Vagina (tissue), 2 donors: ENCODE data around the gene EPB42. TPM values are rescaled to one million over a fixed set of nuclear protein-coding genes. Genes with fewer than 3 reads are reported as not detected.

Source experiments
- DNase-seq, 2 donors: peaks; one replicate each; pipeline ENCODE4 v3.0.0-alpha.2; 2017; ENCODE audit errors: extremely low spot score in 2 of 2
- H3K27ac ChIP-seq: fragments of 200-600 bp; sonication (generic); one replicate; pipeline ENCODE4 v1.5.1; 2019
- H3K27me3 ChIP-seq: fragments of 200-600 bp; sonication (generic); one replicate; pipeline ENCODE4 v1.5.1; 2019
- H3K36me3 ChIP-seq, 2 donors: fragments of 200-600 bp; sonication (generic); one replicate each; pipeline ENCODE4 v1.5.1; 2017 to 2019
- H3K4me1 ChIP-seq: fragments of 200-600 bp; sonication (generic); one replicate; pipeline ENCODE4 v1.5.1; 2019
- H3K4me3 ChIP-seq, 2 donors: fragments of 200-600 bp; sonication (generic); 1 replicate in 1 of 2; 2 replicates in 1 of 2; pipeline ENCODE4 v1.5.1; 2016 to 2019
- H3K9me3 ChIP-seq: fragments of 200-600 bp; sonication (generic); one replicate; pipeline ENCODE4 v1.5.1; 2019
- CTCF ChIP-seq, 3 experiments: fragments of 450-650 bp in 2 of 3; fragments of 200-600 bp in 1 of 3; sonication (generic) in 1 of 3; IDR thresholded peaks; one replicate each; pipeline ENCODE4 v1.5.1; 2017 to 2019; ENCODE audit warnings: antibody characterized with exemption in 3 of 3, mild to moderate bottlenecking in 2 of 3, moderate library complexity in 2 of 3
- POLR2A ChIP-seq, 2 donors: fragments of 450-650 bp; IDR thresholded peaks; one replicate each; pipeline ENCODE4 v1.6.1; 2017; ENCODE audit warnings: antibody characterized with exemption in 2 of 2, mild to moderate bottlenecking in 2 of 2, moderate library complexity in 2 of 2
- POLR2AphosphoS5 ChIP-seq, 2 donors: sonication (generic); formaldehyde crosslinking; IDR thresholded peaks; one replicate each; pipeline ENCODE4 v1.9.0; 2017; ENCODE audit warnings: antibody characterized with exemption in 2 of 2, mild to moderate bottlenecking in 2 of 2, low read depth in 1 of 2; ENCODE audit not compliant: insufficient read depth in 1 of 2
- intact Hi-C: fragments of 100-400 bp; cut with DNase I; formaldehyde crosslinking; loops from one replicate; pipeline ENCODE4 v1.15.1; 2023
- total RNA-seq: library from RNA; depleted of rRNA; stranded (reverse); fragments of >200 nt; gene quantifications from one replicate; pipeline ENCODE4 v1.2.3, GENCODE V29; 2016

EPB42 gene
- total RNA-seq, 1 donor from 2014 or later: not detected

GRCh38 chr15:43212951-43213350 is 7.9 kb downstream of the EPB42 start:
- TF ChIP-seq POLR2AphosphoS5 (IDR thresholded peaks at IDR 0.05; ENCODE audit: insufficient read depth in 1 of 2, low read depth in 1 of 2) (no peak), POLR2A (IDR thresholded peaks at IDR 0.05) (no peak), CTCF (IDR thresholded peaks at IDR 0.05) (no peak)
- Histone ChIP-seq H3K4me3 (no peak overlapping the region), H3K27ac (no peak overlapping the region), H3K36me3 (no peaks in the 10 kb centered on the region), H3K27me3 (no peaks in the 10 kb centered on the region), H3K9me3 (no peaks in the 10 kb centered on the region), H3K4me1 (no peaks in the 10 kb centered on the region)
- no peak for DNase-seq
- intact Hi-C loops: no loop called here

GRCh38 chr15:43212299-43212698 is 8.5 kb downstream of the EPB42 start:
- Histone ChIP-seq H3K27me3 (no peaks in the 10 kb centered on the region), H3K4me3 (no peak overlapping the region), H3K36me3 (no peaks in the 10 kb centered on the region), H3K9me3 (no peaks in the 10 kb centered on the region), H3K27ac (no peak overlapping the region), H3K4me1 (no peaks in the 10 kb centered on the region)
- TF ChIP-seq POLR2AphosphoS5 (IDR thresholded peaks at IDR 0.05; ENCODE audit: insufficient read depth in 1 of 2, low read depth in 1 of 2): no peak
- TF ChIP-seq CTCF (IDR thresholded peaks at IDR 0.05): no peak
- no peak for TF ChIP-seq POLR2A (IDR thresholded peaks at IDR 0.05)
- DNase-seq: no peak
- intact Hi-C loops: no loop called here

- Histone ChIP-seq H3K36me3 (no peaks in the 10 kb centered on the region), H3K4me1 (no peaks in the 10 kb centered on the region), H3K27ac (no peak overlapping the region), H3K9me3 (no peaks in the 10 kb centered on the region), H3K4me3 (no peak overlapping the region), H3K27me3 (no peaks in the 10 kb centered on the region)
- intact Hi-C loops: no loop called here
- DNase-seq: no peak
- no peak for TF ChIP-seq POLR2AphosphoS5 (IDR thresholded peaks at IDR 0.05; ENCODE audit: insufficient read depth in 1 of 2, low read depth in 1 of 2)
- TF ChIP-seq CTCF (IDR thresholded peaks at IDR 0.05): no peak
- TF ChIP-seq POLR2A (IDR thresholded peaks at IDR 0.05): no peak
Measured at GRCh38 chr15:43211224-43211735, 9.5 kb downstream of the EPB42 start.

- TF ChIP-seq POLR2AphosphoS5 (IDR thresholded peaks at IDR 0.05; ENCODE audit: insufficient read depth in 1 of 2, low read depth in 1 of 2): no peak
- no peak for TF ChIP-seq POLR2A (IDR thresholded peaks at IDR 0.05)
- TF ChIP-seq CTCF (IDR thresholded peaks at IDR 0.05): no peak
- no peak overlapping the region for H3K27ac ChIP-seq
- H3K4me1 ChIP-seq: no peaks in the 10 kb centered on the region
- no peaks in the 10 kb centered on the region for H3K9me3 ChIP-seq
- no peak for DNase-seq
- H3K27me3 ChIP-seq: no peaks in the 10 kb centered on the region
- H3K4me3 ChIP-seq: no peak overlapping the region
- intact Hi-C loops: no loop called here
- H3K36me3 ChIP-seq: no peaks in the 10 kb centered on the region
Measured at GRCh38 chr15:43210807-43211206, 10.0 kb downstream of the EPB42 start.

- intact Hi-C loops: no loop called here
- Histone ChIP-seq H3K9me3 (no peaks in the 10 kb centered on the region), H3K4me3 (no peak overlapping the region), H3K27ac (no peak overlapping the region), H3K4me1 (no peaks in the 10 kb centered on the region), H3K27me3 (no peaks in the 10 kb centered on the region), H3K36me3 (no peaks in the 10 kb centered on the region)
- no peak for TF ChIP-seq CTCF (IDR thresholded peaks at IDR 0.05)
- TF ChIP-seq POLR2A (IDR thresholded peaks at IDR 0.05): no peak
- no peak for TF ChIP-seq POLR2AphosphoS5 (IDR thresholded peaks at IDR 0.05; ENCODE audit: insufficient read depth in 1 of 2, low read depth in 1 of 2)
- DNase-seq: no peak
Measured at GRCh38 chr15:43210172-43210745, 10.6 kb downstream of the EPB42 start.
